ENCODE results near the gene ZCCHC2.

- TF ChIP-seq POLR2A (IDR thresholded peaks at IDR 0.05) (no peak), CTCF (IDR thresholded peaks at IDR 0.05) (no peak)
These were observed 31.4 kb downstream of the ZCCHC2 start for GRCh38 chr18:62554061-62554815.

Measured in right lobe of liver (tissue), 4 donors.